HepG2 (cell line): ENCODE data around the gene TATDN3. TPM values are rescaled to one million over a fixed set of nuclear protein-coding genes. Genes with fewer than 3 reads are reported as not detected.

ENCODE experiments used
- CREBL2 ChIP-seq: sonication (generic); formaldehyde crosslinking; IDR thresholded peaks from 2 replicates; pipeline ENCODE4 v1.8.1; 2023; ENCODE audit warnings: missing genetic modification reagents, mild to moderate bottlenecking, borderline replicate concordance
- EP300 ChIP-seq, 3 experiments: sonication (generic) in 1 of 3; formaldehyde crosslinking in 1 of 3; IDR thresholded peaks; 2 replicates each; pipeline versions ENCODE4 v1.5.1 to v1.6.1; 2011 to 2020; ENCODE audit warnings: low read depth in 2 of 3, low read length in 2 of 3, borderline replicate concordance in 1 of 3, improper control_type of control experiment in 1 of 3, mild to moderate bottlenecking in 1 of 3, missing genetic modification reagents in 1 of 3, moderate library complexity in 1 of 3
- GZF1 ChIP-seq: sonication (generic); formaldehyde crosslinking; IDR thresholded peaks from 2 replicates; pipeline ENCODE4 v1.5.1; 2020; ENCODE audit warnings: mild to moderate bottlenecking, missing genetic modification reagents
- HMG20A ChIP-seq: IDR thresholded peaks from 2 replicates; pipeline ENCODE4 v1.6.1; 2016; ENCODE audit warnings: borderline replicate concordance
- KMT2B ChIP-seq: IDR thresholded peaks from 2 replicates; pipeline ENCODE4 v1.6.1; 2016; ENCODE audit warnings: missing genetic modification reagents, missing compliant biosample characterization
- MTA3 ChIP-seq: sonication (generic); formaldehyde crosslinking; IDR thresholded peaks from 2 replicates; pipeline ENCODE4 v1.4.0; 2020; ENCODE audit warnings: missing genetic modification reagents
- PCBP1 ChIP-seq: fragments of 200-400 bp; formaldehyde crosslinking; IDR thresholded peaks from 2 replicates; pipeline ENCODE4 v1.6.1; 2017; ENCODE audit warnings: mild to moderate bottlenecking, low read depth, low read length, borderline replicate concordance
- PRDM10 ChIP-seq: sonication (generic); formaldehyde crosslinking; IDR thresholded peaks from 2 replicates; pipeline ENCODE4 v1.4.0; 2020; ENCODE audit warnings: low read depth, missing genetic modification reagents
- RNF219 ChIP-seq: sonication (generic); formaldehyde crosslinking; IDR thresholded peaks from 2 replicates; pipeline ENCODE4 v1.5.0; 2020; ENCODE audit warnings: mild to moderate bottlenecking, missing genetic modification reagents
- TEF ChIP-seq: sonication (generic); formaldehyde crosslinking; IDR thresholded peaks from 2 replicates; pipeline ENCODE4 v1.5.0; 2020; ENCODE audit warnings: missing genetic modification reagents
- ZBTB37 ChIP-seq: sonication (generic); formaldehyde crosslinking; IDR thresholded peaks from 2 replicates; pipeline ENCODE4 v1.4.0; 2020; ENCODE audit warnings: mild to moderate bottlenecking, missing genetic modification reagents
- ZKSCAN1 ChIP-seq: fragments of 150-350 bp; IDR thresholded peaks from 2 replicates; pipeline ENCODE4 v1.6.1; 2014; ENCODE audit warnings: low read length
- ZNF225 ChIP-seq: sonication (generic); formaldehyde crosslinking; IDR thresholded peaks from 2 replicates; pipeline ENCODE4 v1.4.0; 2020; ENCODE audit warnings: mild to moderate bottlenecking, missing genetic modification reagents
- ZNF234 ChIP-seq: sonication (generic); formaldehyde crosslinking; conservative IDR thresholded peaks from 2 replicates; pipeline ENCODE4 v1.5.1; 2020; ENCODE audit warnings: mild to moderate bottlenecking, missing genetic modification reagents
- ZNF337 ChIP-seq: sonication (generic); formaldehyde crosslinking; IDR thresholded peaks from 2 replicates; pipeline ENCODE4 v1.5.1; 2020; ENCODE audit warnings: missing genetic modification reagents, low read depth, mild to moderate bottlenecking, borderline replicate concordance
- ZNF430 ChIP-seq: sonication (generic); formaldehyde crosslinking; IDR thresholded peaks from 2 replicates; pipeline ENCODE4 v1.9.0; 2021; ENCODE audit warnings: mild to moderate bottlenecking, missing genetic modification reagents
- ZNF563 ChIP-seq: sonication (generic); formaldehyde crosslinking; IDR thresholded peaks from 2 replicates; pipeline ENCODE4 v1.8.0; 2022; ENCODE audit warnings: mild to moderate bottlenecking, moderate library complexity, missing genetic modification reagents
- ZNF691 ChIP-seq: sonication (generic); formaldehyde crosslinking; IDR thresholded peaks from 2 replicates; pipeline ENCODE4 v1.4.0; 2020; ENCODE audit warnings: missing genetic modification reagents, low read depth, mild to moderate bottlenecking, borderline replicate concordance
- ZNF891 ChIP-seq: sonication (generic); formaldehyde crosslinking; IDR thresholded peaks from 2 replicates; pipeline ENCODE4 v1.5.0; 2020; ENCODE audit warnings: mild to moderate bottlenecking, missing genetic modification reagents
- ZSCAN20 ChIP-seq: sonication (generic); formaldehyde crosslinking; IDR thresholded peaks from 2 replicates; pipeline ENCODE4 v1.4.0; 2020; ENCODE audit warnings: missing genetic modification reagents, mild to moderate bottlenecking, borderline replicate concordance
- polyA plus RNA-seq, 8 experiments: library from polyadenylated mRNA; depleted of rRNA in 3 of 8; stranded (reverse) in 7 of 8; unstranded in 1 of 8; fragments of >200 nt; fragmentation: Illumina TruSeq in 4 of 8; extraction: Trizol in 4 of 8; gene quantifications; 2 replicates each; pipeline versions ENCODE4 v1.2.1 to v1.2.3, GENCODE V29; 2011 to 2016; ENCODE audit warnings: low read depth in 4 of 8, missing spikeins in 1 of 8, mixed read lengths in 1 of 8; ENCODE audit not compliant: insufficient read depth in 1 of 8
- total RNA-seq, 5 experiments: library from RNA; depleted of rRNA; stranded (reverse); fragments of >200 nt; fragmentation: Illumina TruSeq; extraction: Trizol; gene quantifications; 2 replicates each; pipeline ENCODE4 v1.2.3, GENCODE V29; 2016; ENCODE audit warnings: low read depth in 1 of 5

TATDN3 gene
- total and polyA plus RNA-seq, 2 of the 13 experiments (the other 11 are each of a cell fraction or from before 2014, with no cell fraction given), result 7.3 to 8.6 TPM

- TF ChIP-seq ZKSCAN1 (no peak), ZNF225 (CRISPR knock-in tag) (no peak), ZSCAN20 (CRISPR knock-in tag) (no peak), ZNF691 (no peak), ZNF234 (CRISPR knock-in tag) (no peak), PRDM10 (no peak), TEF (CRISPR knock-in tag) (no peak), EP300 (IDR thresholded peaks at IDR 0.05; ENCODE audit: low read depth in 2 of 2, low read length in 2 of 2) (peak in 1 of 2 experiments; percentile 76; a peak in 2 of 4 replicates), EP300 (CRISPR knock-in tag; IDR thresholded peaks at IDR 0.05; ENCODE audit: borderline replicate concordance) (peak; percentile 54; the same call in 1 of the 2 replicates), KMT2B (CRISPR knock-in tag) (no peak), PCBP1 (no peak), MTA3 (CRISPR knock-in tag) (no peak), ZBTB37 (CRISPR knock-in tag) (no peak), HMG20A (CRISPR knock-in tag) (peak; percentile 82), GZF1 (CRISPR knock-in tag) (no peak), ZNF563 (CRISPR knock-in tag) (no peak), RNF219 (CRISPR knock-in tag) (0 out of 2 replicates have a peak, but pooled peaks have one; percentile 22), ZNF891 (CRISPR knock-in tag) (no peak), CREBL2 (CRISPR knock-in tag) (no peak), ZNF337 (CRISPR knock-in tag) (no peak), ZNF430 (CRISPR knock-in tag) (no peak)
Observed at GRCh38 chr1:212816567-212817278, 25.0 kb downstream of the TATDN3 start (continued).
